ENCODE measurements around the gene ETFA. TPM values are rescaled to one million over a fixed set of nuclear protein-coding genes. Genes with fewer than 3 reads are reported as not detected.

ETFA gene
- 165 and 183 TPM in 2 replicates for total RNA-seq

DNA sequence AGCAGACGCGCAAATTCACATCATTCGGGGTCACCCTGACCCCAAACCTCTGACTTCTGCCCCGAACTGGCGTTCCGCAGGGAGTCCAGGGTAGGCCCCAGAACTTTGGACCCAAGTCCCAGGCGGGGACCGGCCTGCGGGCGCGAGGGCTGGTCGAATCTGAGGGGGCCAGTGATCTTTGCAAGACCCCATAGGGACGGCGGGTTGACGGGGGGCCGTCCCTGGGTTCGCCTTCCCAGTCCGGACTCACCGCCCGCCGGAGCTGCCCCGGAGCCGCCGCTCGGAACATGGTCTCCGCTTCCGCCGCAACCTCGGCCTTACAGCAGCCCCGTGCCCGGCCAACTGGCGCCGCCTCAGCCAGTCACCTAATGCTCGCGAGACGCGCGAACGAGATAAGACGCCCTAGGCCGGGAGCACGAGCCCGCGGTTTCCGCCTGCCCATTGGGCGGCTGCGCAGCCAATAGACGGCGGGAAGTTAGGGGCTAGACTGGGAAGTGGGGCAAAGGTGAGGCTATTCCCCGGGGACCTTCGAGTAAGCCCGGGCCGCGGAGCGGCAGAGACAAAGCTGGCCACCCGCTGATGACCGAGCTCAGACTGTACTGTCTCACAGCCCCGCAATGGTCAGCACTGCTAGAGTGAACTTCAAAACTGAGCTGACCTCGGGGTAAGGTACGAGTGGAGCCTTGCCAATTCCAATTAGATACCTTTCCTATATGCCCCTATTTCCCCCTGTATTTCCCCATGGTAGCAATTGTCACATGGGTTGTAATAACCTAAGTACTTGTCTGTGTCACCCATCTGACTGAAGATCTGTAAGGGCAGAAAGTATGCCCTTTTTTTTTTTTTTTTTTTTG lies at the start of gene ETFA:
Gene ETFA, minus strand, starts transcription at position 370 of the 854 bp plus-strand sequence. Its CDS starts 81 bp downstream, at position 289.
- DNase-seq = peak; percentile 97

DNA sequence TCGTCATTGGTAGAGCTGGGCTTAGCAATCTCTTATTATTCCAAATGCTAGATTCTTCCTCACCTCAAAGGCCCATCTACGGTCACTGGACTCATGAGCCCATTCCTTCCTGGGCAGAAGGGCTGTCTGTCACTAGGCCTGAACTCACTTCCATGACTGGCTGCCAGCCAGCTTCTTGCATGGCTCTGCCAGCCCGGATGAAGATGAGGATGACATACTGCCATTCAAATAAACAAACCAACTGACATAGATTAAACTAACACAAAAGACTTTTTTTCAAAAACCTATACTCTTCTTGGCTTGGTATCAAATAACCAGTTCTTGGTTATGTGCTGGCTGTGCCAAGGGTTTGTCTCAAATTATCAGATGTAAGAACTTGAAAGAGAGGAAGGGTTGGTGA lies 49.1 kb upstream of the ETFA start:
- no peak for DNase-seq

DNA sequence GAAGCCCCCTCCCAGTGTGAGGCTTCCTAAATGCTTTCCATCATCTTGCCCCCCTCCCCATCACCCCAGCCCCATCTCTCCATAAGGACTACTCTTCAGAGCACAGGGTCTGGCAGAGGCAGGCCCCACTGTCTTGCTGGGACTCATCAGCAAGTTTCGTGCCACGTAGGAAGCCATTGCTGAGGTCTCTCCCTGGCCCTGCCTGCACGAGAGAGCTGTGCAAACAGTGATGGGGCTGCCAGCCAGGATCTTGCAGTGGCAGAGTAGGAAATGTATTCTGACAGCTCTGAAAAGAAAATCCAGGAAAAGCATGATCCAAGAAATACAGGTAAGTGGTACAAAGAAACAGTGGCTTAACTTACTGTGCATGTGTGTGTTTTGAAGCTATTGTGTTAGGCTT lies 47.9 kb upstream of the ETFA start:
- no peak for DNase-seq

DNA sequence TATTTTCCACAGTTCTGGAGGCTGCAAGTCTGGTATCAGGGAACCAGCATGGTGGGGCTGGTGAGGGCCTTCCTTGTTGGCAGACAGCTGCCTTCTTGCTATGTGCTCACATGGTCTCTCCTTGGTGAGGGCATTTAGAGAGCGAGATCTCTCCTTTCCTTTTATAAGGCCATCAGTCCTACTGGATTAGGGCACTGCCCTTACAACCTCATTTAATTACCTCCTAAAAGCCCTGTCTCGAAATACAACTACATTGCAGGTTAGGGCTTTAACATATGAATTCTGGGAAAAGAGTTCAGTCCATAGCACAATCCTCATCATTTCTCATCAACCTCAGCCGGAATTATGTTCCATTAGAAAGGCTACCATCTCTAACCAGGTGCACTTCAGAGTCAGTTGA lies 47.2 kb upstream of the ETFA start:
- DNase-seq = no peak

DNA sequence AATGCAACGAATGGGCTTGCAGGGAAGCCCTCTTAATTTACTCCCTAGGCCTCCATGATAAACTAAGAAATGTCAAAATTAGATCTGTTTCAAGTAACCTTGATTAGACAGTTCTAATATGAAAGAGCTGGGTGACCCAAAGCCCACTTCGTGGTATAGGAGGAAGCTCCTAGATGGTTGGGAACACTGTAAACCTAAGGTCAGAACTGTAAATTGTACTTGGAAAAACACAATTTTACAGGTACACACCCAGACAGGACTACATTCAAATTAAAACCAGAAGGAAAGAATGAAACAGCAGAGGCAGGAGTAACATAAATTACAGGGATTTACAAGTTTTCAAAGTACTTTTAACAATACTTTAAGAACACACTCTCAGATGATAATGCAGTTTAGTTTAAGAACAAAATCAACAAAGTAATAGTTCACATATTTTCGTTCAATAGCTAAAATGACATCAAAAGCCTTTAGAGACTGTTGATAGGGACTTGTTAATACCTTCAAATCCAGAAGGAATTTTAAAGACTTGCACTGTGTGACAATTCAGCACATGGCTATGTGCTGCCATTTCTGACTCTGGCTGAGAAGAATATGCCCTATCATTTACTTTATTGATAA lies 43.7 kb upstream of the ETFA start:
- no peak for DNase-seq

DNA sequence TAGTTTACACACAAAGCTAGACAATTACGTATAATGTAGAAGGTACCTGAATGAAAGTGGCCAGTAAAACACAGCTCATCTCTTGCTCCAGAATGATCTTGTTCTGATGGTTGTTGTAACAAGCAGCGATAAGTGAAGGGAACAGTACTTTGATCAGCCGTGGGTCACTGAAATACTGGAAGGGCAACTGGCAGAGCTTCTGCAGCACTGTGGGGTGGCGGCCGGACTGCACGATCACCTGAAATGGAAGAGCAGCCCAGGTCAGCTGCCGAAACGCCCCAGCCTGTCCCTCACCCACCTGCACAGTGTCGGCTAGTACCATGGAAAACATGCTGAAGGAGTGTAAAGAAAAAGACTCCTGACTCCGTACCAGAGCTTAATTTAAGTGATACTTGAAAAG lies 42.6 kb upstream of the ETFA start:
- no peak for DNase-seq

DNA sequence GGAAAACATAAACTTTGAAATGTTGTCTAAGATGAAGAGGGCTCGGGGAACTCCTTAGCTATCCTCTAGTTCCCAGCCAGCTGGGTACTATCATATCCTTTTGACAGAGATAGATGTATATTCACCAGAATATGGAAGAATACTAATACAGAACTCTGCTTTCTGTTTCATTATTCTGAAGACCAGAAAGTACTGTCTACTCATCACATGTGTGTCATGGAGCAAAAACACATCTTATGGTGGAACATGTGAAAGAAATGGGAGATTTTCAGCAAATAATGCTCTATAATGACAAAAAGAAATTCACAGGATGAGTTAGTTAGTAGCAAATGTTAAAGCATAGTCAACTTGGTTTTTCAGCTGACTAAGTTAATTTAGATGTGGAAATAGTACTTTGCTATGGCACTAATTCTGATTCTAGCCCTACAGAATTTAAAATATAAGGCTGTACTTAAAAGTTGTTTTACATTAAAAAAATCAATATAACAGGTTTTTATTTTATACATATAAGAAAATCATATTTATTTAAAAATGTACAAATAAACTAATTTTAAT lies 41.8 kb upstream of the ETFA start:
- no peak for DNase-seq

DNA sequence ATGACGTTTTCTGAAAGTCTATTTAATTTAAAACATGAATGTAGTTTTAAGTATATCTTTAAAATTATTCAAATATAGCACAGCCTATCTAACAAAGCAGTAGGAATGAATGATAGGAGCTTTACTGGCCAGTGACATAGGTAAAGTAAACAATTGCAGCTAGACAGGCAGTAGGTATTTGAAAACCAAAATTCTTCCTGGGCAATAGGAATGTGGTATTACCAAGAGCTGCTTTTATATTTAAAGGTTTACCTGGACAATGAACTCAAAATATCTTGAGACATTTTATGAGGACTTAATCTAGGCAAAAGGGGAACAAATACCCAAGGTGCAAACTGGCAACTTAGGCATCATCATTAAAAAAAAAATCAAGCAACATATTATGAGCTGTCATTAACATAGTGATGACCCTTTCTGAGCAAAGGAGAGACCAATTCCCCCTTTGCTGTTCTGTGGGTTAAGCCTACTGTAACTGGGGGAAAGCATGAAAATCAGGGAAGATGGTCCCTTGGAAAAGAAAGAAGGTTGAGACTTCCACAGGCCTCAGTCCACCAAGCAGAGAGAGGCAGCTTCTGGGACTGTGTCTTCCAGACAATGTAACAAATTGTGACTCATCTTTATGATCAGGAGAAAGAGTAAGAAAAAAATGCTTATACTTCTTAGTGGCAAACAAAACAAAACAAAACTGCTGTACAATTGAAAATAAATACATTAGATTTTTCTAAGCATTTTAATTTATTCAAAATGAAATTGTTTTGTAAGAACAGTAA lies 38.2 kb upstream of the ETFA start:
- no peak for DNase-seq

DNA sequence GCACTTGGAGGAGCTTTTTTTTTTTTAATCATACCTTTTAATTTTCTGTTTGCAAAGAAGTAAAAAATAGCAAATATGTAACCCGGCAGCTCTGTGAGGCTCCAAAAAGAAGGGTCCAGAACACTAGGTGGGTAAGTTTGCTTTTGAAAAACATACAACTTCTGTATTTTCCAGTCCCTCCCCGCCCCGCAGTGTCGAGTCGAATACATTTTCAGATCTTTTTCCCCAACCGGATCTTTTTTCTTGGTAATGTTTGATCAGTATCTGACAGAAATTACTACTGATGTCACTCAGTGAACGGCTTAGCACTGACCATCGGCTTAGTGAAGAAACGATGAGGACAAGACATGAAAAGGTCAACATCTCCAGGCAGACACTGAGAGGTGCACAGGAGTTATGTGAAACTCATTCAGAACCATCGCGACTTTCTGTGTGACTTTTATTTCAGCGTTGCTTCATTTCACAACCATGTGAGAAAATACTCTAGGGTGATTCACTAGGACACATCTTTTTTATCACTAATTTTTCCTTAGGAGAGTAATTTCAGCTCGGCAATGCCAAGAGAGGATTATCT lies 36.3 kb upstream of the ETFA start:
- DNase-seq = no peak

DNA sequence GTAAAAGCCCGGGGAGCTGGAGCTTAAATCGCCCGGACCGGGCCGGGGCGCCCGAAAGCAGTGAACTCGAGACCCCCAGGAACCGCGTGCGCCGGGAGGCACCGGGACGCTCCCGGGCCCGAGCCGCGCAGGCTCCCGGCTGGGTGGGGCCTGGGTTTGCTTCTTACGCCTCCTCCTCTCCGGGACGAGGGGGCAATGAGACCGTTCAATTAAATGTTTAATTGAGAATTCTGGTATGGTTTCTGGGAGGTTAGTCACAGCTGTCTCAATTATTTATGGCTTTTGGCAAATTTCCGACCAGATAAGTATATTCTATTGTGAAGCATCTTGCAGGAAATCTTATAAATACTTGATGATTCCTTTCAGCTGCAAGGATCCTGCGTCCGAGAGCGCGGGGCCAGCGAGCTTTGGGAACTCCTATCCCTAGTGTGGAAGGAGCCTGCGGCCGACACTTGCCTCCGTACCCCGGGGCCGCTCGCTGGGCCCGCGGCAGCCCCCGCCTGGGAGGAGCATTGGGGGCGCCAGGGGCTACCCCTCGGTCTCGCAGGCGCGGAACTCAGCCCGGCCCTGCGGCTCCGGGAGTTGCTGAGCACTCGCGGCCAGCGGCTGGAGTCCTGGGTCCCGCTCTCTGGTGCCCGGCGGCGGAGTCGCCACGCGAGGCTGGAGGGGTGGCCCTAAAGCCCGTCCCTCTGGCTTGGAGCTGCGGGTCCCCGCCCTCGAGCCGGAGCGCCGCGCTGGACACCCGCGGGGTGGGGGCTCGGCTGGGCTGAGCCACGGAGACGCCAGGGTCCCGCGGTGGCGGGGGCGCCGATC lies 35.6 kb upstream of the ETFA start:
- peak; percentile 65 for DNase-seq

DNA sequence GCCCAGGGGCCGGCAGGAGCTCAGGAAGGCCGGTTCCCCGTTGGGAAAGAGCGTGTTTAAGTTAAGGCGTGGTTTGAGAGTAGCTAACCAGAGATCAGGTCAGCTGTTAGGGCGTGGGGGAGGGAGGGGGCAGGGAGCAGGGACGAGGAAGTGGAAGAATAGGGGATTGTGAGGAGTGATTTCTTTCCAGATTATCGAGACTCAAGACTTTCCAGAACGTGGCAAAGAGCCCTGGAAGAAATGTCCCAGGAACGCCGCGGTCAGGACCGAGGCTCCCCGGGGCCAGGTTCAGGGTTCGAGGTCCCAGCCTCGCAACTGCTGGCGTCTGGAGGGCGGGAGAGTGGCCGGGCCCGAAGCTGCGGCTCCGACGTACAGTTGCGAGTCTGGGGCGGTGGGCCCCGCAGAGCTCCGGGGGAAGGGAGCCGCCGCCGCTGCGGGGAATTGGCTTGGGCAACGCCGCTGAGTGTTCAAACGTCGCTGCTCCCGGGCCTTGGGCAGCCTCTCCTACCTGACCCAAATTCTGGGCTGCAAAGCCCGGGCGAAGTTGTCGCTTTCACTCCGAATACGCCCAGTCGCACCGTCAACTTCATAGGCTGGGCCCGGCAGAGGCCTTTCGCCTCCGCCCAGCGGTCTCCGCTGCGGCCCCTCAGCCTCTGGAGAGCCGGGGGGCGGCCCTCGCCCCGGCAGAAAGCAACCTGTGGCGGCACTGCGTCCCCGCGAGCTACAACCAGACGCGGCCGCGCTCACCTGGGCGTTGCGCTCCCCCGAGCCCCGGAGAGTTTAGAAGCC lies 34.8 kb upstream of the ETFA start:
- no peak for DNase-seq

DNA sequence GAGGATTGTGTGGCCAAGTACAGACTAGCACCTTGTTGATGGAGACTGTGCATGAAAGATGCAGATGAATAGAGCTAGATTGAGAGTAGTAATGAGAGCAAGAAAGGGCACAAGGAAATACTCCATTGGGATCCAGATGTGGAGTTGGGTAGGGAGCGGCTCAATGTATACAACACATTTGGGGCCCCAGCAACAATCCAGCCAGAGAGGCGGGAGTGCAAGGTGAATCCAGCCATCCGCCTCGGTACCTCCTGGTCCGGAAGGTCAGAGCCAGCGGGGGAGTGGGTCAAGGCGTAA lies 34.3 kb upstream of the ETFA start:
- DNase-seq = no peak

DNA sequence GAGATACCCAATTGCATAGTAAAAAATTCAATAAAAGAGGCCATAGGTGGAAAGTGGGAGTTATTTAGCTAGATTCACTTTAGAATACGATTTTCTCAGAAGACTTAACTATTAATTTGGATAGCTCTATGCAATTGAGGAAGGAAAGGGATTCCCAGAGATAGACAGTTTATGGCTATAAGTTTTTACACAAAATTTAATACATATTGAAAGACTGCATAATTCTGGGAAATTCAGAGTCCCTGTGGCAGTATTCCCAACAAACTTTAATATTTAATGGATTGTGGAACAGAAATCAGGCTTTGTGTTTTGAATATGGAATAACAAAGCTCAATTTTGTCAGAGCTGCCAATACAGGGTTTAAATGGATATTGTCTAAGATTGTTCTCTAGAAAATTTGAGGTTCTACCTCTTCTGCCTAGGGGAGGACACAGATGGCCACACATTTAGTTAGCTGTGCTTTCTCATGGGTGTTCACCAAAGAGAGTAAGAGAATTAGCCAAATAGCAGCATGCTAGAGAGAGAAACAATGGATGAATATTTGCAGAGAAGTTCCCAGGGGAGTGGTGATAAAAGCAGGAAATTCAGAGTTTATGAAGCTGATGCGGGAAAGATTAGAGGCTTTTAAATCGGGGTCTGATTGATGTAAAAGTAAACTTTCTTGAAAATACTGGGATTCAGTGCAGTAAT lies 33.8 kb upstream of the ETFA start:
- no peak for DNase-seq

DNA sequence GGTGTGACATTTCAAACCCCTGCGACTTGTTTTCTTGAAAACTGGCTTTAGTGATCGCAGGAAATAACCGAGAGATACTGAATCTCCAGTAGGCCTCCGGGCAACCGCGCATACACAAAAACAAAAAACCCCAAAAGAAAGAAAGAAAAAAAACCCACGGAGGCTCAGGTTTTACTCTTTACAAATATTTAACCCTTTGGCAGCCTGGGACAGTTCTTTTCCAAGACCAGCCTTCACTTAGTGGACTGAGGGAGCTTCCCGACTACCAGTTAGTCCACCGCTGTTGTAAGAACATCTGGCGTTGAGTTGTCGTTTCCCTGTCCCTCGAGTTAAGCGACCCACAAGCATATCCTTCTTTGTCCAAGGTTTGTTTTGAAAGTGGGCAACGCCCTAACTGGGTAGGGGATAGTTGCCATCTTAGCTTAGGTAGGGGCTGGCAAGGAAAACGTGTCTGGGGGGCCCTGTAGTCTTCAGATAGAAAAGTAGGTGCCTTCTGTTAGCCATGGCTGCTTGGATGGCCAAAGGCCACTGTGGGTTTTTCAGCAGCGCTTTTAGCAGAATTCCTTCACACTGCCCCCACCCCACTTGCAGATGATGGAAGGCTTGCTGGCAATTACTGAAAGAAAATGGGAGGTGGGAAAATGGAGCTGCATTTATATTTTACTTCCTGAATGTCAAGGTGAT lies 32.2 kb upstream of the ETFA start:
- DNase-seq = no peak

DNA sequence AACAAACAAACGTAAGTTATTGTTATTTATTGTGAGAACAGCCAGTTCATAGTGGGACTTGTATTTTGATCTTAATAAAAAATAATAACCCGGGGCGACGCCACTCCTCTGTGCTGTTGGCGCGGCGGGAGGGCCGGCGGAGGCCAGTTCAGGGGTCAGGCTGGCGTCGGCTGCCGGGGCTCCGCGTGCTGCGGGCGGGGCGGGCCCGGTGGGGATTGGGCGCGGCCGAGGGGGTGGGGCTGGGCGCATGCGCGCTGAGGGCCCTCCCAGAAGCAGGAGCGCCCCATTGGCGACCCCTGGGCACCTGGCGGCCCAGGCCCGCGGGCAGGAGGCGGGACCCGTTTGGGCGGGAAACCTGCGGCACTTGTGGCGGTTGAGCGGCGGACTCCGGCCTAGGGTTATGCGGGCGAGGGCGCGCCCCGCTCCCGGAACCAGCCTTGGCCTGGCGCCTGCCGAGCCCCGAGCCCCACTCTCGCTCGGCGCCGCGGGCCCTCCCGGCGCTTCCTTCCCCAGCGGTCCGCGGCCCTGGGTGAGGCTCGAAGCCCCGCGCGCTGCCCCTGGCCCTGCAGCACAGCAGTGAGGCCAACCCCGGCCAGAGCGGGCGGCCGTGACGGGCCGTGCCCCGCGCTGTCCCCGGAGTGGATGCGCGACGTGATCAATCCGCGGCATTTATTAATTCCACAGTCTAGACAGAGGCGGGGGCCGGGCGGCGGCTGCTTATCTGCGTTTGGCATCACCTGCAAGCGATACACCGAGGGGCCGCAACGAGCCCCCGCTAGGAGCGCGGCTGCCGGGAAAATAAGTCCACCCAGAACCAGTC lies 31.3 kb upstream of the ETFA start:
- no peak for DNase-seq

DNA sequence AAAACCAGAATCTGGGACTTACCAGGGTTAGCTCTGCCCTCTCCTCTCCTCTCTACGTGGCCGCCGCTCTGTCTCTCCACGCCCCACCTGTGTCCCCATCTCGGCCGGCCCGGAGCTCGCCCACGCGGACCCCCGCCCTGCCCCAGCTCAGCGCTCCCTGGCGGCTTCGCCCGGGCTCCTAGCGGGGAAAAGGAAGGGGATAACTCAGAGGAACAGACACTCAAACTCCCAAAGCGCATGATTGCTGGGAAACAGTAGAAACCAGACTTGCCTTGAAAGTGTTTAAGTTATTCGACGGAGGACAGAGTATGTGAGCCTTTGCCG lies 30.8 kb upstream of the ETFA start:
- DNase-seq = no peak

DNA sequence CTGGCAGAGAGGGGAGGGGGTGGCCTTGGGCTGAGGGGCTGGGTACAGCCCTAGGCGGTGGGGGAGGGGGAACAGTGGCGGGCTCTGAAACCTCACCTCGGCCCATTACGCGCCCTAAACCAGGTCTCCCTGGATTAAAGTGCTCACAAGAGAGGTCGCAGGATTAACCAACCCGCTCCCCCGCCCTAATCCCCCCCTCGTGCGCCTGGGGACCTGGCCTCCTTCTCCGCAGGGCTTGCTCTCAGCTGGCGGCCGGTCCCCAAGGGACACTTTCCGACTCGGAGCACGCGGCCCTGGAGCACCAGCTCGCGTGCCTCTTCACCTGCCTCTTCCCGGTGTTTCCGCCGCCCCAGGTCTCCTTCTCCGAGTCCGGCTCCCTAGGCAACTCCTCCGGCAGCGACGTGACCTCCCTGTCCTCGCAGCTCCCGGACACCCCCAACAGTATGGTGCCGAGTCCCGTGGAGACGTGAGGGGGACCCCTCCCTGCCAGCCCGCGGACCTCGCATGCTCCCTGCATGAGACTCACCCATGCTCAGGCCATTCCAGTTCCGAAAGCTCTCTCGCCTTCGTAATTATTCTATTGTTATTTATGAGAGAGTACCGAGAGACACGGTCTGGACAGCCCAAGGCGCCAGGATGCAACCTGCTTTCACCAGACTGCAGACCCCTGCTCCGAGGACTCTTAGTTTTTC lies 30.2 kb upstream of the ETFA start:
- peak; percentile 12 for DNase-seq

DNA sequence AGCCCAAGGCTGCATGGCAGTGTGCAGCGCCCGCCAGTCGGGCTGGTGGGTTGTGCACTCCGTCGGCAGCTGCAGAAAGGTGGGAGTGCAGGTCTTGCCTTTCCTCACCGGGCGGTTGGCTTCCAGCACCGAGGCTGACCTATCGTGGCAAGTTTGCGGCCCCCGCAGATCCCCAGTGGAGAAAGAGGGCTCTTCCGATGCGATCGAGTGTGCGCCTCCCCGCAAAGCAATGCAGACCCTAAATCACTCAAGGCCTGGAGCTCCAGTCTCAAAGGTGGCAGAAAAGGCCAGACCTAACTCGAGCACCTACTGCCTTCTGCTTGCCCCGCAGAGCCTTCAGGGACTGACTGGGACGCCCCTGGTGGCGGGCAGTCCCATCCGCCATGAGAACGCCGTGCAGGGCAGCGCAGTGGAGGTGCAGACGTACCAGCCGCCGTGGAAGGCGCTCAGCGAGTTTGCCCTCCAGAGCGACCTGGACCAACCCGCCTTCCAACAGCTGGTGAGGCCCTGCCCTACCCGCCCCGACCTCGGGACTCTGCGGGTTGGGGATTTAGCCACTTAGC lies 29.6 kb upstream of the ETFA start:
- peak; percentile 43 for DNase-seq

Data from dermis blood vessel endothelial cell (primary cell).